GM19328 (cell line): Measurements from ENCODE around the gene CACTIN.

Source experiments
- ATAC-seq: cut with Tn5 transposase; IDR thresholded peaks from one replicate; pipeline ENCODE4 v1.9.1; 2021; ENCODE audit warnings: mild to moderate bottlenecking, moderate library complexity; ENCODE audit not compliant: unreplicated experiment

The CACTIN gene

DNA sequence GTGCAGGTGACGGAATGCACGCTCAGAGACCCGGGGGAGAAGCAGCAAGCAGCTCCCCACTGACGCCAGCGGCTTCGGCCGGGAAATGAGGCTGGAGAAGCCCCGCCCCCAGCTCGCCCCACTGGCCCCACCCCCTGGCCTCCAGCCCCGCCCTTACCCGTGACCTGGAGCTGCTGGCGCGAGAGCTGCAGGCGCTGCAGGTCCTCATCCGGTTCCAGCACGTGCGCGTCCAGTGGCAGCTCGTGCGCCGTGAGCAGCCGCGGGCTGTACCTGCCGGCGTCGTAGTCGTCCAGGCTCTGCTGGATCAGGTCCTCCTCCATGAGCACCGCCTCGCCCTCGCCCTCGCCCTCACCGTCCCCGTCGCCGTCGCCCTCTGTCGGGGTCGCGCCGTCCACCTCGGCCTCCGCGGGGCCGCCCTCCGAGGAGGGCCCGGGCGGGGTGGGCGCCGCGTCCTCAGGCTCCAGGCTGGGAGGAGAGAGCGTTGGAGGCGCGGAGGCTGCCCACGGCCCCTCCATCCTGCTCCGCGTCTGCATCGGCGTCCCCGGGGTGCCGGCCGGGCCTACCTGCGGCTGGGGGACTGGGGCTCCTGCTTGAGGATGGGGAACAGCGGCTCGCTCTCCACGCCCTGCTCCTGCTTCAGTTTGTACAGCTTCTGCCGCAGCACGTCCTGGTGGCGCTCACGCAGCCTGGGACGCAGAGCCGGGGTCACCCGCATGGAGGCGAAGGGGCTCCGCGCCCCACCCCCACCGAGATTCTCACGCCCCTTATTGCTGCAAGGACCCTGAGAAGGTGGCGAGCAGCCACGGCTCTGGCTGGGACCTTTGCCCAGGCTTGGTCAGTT, 13.5 kb downstream of the CACTIN start:
- no peak for ATAC-seq

DNA sequence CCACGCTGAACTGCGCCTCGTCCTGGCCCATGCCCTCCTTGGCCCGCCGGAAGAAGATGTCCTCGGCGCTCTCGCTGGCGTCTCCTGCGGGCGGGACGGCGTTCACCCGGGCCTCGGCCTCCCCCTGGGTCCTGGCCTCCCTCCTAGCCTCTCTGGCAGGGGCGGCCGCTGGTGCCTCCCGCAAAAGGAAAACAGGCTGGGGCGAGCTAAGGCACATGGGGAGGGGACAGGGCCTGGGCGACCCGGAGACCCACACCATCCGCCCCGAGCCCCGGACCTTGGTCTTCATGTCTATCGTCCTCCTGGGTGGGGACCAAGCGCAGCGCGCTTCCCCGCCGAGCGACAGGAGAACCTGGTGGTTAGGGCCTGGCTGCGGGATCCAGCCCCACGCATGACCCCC, 14.3 kb downstream of the CACTIN start:
- ATAC-seq = no peak

DNA sequence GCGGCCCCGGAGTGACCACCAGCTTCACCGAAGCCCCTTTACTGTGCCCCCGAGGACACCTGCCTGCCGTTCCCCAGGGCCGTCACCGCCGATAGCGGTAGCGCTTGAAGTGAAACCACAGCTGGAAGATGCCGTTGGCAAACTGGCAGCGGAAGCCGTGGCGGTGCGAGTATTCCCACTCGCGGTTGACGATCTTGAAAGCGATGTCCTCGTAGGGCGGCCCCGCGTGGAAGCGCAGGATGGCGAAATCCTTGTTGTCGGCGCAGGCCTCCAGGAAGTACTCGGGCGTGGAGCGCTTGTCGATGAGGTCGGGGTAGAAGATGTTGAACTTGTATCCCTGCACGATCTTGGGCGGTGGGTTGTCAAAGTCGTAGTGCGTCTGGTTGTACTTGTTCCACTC, 14.7 kb downstream of the CACTIN start:
- ATAC-seq = no peak

DNA sequence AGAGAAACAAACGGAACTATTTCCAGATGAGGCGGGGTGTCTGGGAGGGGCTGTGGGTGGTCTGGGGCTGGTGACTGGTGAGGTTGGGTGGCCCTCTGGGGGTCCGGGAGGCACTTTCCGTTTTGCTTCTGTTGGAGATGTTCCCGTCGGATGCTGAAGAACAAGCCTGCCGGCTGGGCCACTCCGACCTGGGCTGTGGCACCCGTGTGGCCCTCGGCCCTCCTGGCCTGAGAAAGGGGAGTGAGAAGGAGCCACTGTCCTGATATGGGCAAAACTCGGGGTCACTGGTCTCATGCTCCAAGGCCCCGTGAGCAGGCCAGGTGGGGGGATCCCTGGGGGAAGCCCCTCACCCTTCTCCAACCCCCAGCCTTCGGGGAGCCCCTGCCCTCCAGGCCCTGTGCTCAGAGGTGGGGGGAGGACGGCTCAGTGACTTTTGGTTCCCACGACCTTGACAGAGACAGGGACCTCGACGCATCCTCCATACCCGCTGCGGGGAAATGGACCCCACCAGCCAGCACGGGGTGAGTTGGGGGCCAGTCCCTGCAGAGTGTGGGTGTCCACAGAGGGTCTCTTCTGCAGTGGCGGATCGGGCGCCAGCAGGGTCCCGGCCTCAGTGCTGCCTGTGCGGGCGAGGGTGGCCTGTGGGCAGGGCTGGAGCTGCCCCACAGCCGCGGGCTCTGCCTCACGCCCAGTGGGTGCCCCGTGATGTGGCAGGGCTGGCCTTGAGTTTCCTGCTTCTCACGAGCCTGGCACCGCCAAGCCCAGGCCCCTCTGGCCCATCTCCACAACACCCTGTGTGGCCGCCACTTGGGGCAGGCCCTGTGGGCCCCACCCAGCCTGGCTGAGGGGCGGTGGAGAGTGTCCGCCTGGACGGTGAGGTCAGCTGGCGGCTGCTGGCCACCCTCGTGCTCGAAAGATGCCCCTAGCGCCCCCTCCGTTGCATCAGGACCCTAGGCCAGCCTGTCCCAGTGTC, 15.6 kb downstream of the CACTIN start:
- ATAC-seq = no peak

DNA sequence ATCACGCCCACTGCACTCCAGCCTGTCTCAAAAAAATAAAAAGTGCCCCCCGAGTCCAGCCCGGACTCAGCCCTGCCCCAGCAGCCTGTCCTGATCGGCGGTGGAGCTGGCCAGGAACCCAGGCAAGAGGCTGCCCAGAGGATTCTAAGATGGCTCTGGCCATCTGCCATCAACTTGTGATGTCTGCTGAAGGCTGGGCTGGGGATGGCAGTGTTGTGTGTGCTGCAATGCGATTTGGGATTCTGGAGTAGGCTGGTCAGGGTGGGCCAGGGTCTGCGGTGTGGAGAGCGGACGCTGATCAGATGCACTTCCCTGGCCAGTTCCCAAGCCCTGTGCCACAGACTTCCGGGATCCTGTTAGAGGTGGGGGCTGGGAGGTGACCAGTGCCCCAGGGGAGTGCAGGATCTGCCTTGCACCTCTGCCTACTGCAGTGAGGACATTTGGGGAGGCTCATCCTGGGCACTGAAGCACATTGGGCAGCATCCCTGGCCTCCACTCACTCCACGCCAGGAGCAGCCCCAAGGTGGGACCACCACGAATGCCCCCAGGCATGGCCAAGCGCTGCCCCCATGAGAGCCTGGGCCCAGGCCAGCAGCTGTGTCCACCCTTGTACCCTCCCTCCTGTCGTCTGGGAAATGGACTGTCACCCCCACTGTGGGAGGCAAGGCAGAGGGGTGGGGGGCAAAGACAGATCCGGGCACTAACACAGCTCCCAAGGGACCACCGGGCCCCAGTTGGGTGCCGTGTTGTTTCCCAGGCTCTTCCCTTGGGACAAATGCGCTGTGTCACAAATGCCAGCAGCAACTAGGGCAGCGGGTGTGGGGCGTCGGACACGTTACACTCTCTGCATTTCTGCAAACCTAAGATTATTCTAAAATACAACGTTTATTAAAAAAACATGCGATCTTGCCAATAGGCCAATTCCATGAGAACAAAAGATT, 16.5 kb downstream of the CACTIN start:
- no peak for ATAC-seq

DNA sequence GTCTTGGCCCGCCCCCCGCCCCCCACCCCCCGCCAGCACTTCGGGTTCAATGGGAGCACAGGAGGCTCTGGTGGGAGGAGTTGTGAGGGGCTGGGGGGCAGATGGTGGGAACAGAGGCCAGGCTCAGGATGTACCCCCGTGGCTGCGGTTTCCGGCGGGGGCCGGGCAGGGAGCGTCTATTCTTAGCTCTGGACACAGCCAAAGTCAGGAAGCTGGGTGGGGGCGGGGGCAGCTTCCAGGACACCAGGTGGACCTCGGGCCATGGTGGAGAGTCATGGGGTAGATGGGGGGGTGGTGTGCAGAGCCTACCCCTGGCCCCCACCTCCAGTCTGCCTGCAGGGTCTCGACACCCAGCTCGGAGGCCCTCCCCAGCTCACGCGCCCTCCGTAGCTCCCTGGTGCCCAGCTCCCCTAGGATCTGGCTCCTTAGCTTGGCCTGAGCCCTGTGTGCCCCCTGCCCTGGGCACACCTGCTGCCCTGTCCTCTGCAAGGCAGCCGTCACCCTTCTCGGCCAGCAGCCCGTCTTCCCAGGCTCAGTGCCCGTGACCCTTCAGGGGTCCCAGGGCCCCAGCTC, 17.8 kb downstream of the CACTIN start:
- ATAC-seq = no peak

DNA sequence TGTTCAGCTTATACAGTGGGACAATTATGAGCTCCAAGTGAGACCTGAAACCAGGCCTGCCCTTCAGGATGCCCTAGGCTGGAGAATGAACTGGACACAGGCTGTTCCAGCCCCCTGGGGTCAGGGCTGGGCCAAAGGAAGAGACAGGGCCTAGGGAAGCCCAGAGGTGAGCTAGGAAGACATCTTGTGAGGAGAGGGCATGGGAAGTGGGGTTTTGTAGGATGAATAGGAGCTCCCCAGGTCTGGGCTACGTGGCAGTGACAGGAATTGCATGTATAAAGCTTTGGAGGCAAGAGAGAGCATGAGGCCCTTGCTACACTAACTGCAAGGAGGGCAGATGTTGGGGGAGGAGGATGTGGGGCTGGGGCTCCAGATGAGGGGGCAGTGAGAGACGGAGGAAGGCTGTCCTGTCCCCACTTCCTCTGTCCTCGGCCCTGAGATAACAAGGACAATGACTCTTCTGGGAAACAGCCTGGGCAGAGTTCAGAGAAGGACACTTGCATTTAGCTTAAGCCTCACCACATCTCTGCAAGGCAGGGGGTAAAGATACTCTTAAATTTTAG, 18.4 kb downstream of the CACTIN start:
- no peak for ATAC-seq

DNA sequence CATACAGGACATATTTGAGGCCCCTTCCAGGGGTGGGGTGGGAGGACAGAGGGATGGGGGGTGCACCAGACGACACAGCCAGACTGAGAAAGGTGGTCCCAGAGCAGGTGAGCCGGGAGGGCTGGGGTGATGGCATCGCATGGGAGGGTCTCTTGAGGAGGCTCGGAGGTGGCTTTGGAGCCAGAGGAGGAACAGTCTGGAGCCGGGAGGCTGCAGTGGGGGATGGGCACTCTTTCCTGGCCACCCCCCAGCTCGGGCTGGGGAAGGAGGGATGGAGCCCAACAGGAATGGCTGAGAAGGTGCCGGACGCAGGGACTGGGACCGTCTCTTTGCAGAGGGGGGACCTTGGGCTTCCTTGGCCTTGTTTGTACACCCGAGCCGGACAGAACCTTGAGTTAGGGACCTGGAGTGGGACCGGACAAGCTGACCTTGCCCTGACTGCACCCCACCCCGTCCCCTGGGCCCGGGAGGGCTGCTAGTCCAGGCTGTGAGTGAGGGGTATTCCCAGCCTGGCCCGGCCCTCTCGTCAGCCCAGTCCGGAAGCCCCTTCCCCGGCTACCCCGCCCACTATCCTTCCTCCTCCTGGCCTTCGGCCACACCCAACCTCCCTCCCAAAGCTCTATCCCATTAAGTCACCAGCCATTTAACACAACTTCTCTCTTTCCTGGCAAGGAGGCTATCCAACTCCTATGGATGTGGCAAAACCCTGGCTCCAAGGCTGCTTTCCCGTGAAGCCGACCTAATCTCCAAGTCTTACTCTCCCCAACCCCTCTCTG, 19.1 kb downstream of the CACTIN start:
- ATAC-seq = no peak

DNA sequence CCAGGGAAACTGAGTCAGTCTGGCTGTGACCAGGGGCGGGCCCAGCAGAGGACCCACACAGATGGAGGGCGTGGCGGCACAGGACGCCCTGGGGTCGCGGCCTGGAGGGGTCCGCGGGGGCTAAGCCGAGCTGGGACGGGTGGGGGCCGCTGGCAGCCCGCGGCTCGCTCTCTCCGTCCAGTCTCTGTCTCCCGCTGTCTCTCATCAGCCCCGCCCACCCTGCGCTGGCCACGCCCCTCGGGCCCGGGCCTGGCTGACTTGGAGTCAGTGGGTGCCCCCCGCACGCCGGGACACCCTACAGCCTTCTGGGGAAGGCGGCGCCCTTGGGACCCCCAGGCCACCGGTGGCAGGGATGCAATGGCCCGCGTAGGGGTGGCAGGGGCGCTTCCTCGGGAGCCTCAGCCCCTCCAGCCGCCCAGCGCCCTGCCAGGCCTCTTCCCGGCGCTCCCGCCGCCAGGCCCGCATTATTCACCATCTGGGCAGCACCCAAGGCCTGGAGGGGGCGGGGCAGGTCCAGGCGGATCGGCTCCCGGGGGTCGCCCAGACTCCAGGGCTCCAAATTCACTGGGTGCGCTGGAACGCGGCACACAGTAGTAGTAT, 19.8 kb downstream of the CACTIN start, which contains the start of gene TBXA2R:
Gene TBXA2R, minus strand, starts transcription at position 186 of the 600 bp plus-strand sequence. CDS start 6,241 bp downstream, outside the sequence.
- ATAC-seq = no peak

DNA sequence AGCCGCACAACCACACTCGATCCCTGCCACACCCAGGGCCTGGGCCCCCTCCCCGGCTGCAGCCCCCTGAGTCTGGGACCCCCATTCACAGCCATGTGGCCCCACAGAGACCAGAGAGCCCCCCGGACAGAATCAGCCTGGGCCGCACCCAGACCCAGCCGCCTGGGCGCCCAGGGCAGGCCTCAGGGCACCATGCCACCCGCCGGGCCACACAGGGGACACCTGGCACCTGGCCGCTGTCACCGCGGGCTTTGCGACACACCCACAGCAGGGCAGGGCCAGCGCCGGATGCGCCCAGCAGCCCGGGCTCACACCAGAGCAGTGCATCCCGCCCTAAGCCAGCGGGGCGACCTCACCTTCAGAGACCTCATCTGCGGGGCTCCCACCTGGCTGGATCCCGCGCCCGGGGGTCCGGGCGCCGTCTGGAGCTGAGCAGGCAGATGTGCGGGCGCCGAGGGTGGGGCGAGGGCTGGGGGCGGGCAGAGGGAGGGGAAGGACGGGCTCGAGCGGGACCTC, 20.4 kb downstream of the CACTIN start:
- no peak for ATAC-seq

DNA sequence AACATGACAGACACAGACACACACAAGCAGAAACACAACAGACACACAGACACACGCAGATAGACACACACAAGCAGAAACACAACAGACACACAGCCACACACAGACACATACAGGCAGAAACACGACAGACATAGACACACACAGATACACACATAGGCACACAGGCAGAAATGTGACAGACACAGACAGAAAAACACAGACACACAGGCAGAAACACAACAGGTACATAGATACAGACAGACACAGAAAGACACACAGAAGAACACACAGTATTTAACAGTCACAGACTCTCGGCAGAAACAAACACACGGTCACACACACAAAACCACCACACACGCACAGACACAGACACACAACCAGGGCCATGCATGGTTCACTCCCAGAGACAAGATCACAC, 20.8 kb downstream of the CACTIN start:
- ATAC-seq = no peak

DNA sequence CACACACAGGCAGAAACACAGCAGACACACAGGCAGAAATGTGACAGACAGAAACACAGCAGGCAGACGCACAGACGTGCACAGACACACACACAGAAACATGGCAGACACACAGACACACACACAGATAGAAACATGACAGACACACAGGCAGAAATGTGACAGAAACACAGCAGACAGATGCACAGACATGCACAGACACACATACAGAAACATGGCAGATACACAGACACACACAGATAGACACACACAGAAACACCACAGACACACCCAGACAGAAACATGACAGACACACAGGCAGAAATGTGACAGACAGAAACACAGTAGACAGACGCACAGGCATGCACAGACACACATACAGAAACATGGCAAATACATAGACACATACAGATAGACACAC, 21.2 kb downstream of the CACTIN start:
- no peak for ATAC-seq

DNA sequence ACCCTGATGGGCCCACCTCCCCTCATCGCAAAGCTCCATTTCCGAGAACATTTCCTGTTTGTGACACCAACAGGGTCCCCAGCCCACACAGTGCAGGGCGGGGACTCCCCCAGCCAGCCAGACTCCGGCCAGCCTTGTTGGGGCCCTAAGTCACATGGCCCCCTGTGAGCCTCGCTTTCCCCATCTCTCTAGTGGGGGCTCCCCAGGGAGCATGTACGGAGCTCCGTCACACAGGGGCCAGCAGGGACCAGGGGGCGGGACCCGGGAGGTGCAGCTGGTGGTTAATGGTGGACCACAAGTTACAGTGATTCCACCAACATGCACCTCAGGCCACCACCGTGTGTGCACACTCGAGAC, 21.6 kb downstream of the CACTIN start:
- no peak for ATAC-seq

DNA sequence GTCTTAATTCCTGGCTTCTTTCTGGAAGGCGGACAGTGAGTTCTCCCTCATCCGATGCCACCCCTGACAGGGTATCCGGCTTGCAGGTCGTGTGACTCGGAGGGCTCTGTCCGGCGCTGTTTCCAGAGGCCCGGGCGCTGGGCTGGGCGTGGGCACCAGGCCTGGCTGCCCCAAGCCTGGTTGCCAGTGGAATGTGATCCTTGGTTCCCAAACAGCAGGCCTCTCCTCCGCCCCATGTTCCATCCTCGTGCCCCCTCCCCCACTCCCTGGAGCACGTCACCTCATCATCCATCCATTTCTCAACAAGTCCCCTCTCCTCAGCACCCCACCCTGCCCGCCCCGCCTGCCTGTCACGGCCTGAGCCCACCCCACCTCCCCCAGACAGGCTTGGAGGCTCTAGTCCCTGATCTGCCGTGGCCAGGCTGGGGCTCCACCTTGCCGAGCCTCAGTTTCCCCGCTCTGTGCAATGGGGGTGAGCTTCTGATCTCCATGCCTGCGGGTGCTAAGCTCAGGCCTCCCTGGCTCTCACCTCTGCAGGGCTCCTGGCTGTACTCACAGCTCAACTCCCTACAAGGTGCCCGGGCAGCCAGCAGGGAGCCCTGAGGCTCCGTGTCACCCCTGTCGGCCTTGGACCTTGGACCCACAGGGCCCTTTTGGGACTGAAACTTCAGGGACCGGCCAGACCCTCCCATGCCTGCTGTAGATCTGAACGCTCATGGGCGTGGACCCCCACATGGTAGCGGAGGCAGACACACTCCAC, 22.2 kb downstream of the CACTIN start:
- ATAC-seq = no peak

DNA sequence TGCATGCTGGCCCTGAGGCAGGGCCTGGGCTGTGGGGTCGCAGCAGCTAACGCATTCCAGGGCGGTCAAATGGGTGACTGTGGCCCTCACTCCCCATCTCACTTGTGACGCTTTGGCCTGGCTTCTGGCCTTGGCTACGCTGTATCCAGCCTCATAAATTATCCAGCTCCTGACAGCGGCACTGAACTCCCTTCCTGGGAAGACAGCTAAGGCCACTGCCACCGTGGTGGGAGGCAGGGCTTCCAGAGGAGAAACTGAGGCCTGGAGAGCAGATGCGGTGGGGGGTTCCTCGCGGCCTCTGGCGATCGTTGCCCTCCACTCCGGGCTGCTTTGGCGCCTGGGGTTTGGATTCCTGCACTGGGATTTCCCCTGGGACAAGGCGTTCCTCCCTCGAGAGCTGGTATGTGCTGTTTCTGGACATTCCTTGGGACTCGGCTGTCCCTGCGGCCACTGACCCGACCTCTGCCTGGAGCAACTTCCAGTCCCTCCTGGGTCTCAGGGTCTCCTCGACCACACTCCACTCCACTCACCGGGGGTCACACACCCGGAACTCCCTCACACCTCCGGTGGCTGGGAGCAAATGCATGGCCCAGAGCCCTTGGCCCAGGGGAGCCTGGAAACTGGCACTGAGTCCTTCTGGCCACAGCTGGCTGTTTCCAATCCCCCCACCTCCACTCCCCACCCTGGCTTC, 23.3 kb downstream of the CACTIN start:
- no peak for ATAC-seq

DNA sequence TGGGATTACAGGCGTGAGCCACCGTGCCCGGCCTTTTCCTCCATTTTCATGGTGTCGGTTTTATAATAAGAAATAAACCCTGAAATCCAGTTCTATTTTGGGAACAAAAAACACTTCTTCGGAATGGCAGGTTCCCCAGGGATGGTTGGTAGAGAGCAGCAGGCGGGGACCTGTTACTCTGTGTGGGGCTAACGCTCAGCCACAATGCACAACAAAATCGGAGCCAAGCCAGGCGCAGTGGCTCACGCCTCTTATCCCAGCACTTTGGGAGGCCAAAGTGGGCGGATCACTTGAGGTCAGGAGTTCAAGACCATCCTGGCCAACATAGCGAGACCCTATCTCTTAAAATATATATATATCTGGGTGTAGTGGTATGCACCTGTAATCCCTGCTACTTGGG, 25.6 kb downstream of the CACTIN start:
- ATAC-seq = no peak

DNA sequence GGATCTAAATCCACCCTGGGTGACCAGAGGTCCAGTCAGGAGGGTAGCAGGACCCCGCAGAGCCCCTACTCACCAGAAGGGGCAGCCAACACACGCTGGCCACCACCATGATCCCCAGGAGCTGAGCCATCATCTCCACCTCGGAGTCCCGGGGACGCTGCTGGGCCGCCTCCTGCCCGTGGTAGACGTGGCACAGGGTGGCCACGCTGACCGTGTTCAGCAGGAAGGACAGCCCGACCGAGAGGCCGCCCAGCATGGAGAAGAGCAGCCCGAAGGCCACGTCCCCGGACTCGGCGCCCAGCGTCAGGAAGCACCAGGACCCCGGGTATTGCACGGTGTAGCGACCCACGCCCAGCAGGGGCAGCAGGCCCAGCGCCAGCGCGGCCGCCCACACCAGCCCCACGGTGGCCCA, 26.8 kb downstream of the CACTIN start:
- no peak for ATAC-seq
